ENCODE data around the gene APOLD1.
"Not testable (repeated sequence)": the region's sequence is repeated elsewhere in the genome, so short reads cannot be mapped to it uniquely, and the experiment has no call there.

The APOLD1 gene

DNA sequence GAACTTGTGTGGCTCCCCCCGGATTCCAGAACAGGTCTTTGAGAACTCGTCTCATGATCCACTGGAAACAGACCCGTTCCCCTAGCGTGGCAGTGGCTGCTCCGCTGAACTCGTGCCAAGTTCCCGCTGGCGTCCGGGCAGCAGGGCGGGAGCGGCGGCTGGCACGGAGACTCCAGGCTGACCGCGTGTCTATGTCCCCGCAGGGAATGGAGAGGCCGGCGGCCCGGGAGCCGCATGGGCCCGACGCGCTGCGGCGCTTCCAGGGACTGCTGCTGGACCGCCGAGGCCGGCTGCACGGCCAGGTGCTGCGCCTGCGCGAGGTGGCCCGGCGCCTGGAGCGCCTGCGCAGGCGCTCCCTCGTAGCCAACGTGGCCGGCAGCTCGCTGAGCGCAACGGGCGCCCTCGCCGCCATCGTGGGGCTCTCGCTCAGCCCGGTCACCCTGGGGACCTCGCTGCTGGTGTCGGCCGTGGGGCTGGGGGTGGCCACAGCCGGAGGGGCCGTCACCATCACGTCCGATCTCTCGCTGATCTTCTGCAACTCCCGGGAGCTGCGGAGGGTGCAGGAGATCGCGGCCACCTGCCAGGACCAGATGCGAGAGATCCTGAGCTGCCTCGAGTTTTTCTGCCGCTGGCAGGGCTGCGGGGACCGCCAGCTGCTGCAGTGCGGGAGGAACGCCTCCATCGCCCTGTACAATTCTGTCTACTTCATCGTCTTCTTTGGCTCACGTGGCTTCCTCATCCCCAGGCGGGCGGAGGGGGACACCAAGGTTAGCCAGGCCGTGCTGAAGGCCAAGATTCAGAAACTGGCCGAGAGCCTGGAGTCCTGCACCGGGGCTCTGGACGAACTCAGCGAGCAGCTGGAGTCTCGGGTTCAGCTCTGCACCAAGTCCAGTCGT is 1.5 kb downstream of the APOLD1 start:
- peak; percentile 51 for DNase-seq

- DNase-seq: no peak
Measured at GRCh38 chr12:12788131-12788530, 2.7 kb downstream of the APOLD1 start.

GRCh38 chr12:12788675-12789368 is 3.4 kb downstream of the APOLD1 start:
- DNase-seq: peak; percentile 7

DNA sequence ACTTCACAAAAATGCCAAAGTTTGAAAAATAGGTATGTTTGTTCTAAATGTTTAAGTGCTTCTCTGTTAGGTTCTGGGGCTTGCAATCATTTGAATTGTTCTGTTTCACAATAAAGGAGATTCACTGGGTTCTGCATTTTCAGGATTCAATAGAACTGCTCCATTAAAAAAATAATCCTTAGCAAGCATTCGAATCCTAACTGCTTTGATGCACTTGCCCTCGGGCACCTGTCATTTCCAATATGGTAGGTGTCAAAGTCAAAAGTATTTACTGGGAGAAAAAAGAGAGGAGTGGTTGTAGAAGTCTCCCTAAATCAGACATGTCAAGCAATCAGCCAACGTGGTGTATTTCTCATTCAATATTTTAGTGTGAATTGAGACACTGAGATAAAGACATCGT is 5.5 kb downstream of the APOLD1 start:
- no peak for DNase-seq

- no peak for DNase-seq
Measured at GRCh38 chr12:12791756-12792369, 6.4 kb downstream of the APOLD1 start.

- no peak for DNase-seq
Measured at GRCh38 chr12:12792421-12792820, 7.0 kb downstream of the APOLD1 start.

GRCh38 chr12:12794686-12795085 is 9.2 kb downstream of the APOLD1 start:
- no peak for DNase-seq

DNA sequence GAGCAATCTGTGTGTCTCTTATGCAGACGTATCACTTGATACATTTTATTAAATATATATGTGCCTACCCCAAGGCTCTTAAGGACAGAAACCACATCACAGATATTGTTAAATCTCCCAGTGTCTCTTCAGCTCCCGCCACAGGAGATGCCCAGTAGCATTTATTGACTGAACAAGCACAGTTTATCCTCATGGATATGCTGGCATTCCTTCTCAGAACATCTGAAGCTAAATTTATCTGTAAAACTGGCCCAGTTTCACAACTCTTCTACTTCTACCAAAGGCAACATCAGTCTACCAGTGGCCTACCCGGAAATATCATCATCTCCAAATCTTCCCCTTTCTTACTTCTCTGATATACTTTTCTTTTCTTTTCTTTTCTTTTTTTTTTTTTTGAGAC is 10.7 kb downstream of the APOLD1 start:
- no peak for DNase-seq

DNA sequence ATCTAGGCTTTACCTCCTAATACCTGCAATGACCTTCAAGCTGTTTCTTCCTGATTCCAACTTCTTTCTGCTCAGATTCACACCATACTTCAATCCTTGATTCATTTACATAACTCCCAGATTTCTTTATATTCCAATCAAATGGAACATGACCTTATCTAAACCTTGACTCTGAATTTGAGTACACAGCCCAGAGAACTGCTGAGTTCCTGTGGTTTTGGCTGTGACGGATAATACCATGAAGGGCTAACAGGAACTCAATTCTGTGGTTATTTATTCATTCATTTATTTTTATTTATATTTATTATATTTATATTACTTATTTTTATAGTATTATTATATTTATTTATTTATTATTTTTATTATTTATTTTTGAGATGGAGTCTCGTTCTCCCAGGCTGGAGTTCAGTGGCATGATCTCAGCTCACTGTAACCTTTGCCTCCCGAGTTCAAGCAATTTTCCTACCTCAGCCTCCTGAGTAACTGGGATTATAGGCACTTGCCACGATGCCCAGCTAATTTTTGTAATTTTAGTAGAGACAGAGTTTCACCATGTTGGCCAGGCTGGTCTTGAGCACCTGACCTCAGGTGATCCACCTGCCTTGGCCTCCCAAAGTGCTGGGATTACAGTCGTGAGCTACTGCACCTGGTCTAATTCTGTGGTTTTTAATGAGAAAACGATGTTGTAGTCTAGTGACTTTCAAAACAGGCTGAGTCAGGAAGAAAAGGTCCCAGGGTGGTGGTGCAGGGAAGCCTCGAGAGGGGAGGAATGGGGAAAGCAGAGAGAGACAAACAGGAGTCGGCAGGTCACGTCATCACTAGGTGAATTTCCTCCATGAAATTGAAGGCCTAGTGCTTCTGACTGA is 11.7 kb downstream of the APOLD1 start:
- DNase-seq: no peak

- no peak for DNase-seq
Measured at GRCh38 chr12:12797794-12798152, 12.3 kb downstream of the APOLD1 start.

DNA sequence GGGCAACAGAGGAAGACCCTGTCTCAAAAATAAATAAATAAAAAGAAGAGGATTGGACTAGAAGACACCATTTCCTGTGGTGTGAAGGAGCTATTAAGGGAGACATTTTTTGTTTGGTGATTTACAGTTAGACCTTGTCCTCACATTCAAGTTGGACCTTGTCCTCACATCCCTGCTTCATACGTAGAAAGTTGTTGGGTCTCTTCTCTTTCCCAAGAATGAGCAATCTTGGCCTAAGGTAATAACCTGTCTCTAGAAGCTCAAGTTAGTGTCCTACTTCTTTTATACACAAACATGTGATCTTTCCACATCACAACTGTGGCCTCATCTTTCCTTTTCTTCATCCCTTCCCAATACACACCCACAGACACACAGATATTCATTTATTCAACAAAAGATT is 13.0 kb downstream of the APOLD1 start:
- no peak for DNase-seq

DNA sequence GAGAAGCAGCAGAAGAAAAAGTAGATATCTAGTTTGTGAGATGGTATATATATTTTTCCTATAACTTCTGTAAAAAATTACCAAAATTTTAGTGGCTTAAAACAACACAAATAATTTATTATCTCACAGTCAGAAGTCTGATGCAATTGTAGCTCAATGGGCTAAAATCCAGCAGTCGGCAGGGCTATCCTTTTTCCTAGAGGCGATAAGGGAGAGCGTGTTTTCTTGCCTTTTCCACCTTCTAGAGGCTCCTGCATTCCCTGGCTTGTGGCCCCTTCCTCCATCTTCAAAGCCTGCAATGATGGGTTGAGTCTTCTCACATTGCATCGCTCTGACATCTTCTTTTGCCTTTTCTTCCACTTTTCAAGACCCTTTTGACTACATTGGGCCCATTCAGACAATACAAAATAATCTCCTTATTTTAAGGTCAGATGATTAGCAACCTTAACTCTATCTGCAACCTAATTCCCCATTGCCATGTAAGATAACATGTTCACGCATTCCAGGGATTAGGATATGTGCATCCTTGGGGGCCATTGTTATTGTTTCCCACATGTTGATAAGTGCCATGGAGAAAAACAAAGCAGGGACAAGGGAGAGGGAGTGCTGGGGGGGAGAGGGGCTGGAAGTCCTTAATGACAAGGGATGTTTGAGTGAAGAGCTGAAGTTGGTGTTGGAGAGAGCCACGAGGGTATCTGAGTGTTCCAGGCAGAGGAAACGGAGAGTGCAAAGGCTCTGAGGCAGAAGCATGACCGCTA is 13.9 kb downstream of the APOLD1 start:
- DNase-seq: no peak

- no peak for DNase-seq
Measured at GRCh38 chr12:12800406-12801180, 15.1 kb downstream of the APOLD1 start.

GRCh38 chr12:12801656-12802055 is 16.2 kb downstream of the APOLD1 start:
- DNase-seq: not testable (repeated sequence)

DNA sequence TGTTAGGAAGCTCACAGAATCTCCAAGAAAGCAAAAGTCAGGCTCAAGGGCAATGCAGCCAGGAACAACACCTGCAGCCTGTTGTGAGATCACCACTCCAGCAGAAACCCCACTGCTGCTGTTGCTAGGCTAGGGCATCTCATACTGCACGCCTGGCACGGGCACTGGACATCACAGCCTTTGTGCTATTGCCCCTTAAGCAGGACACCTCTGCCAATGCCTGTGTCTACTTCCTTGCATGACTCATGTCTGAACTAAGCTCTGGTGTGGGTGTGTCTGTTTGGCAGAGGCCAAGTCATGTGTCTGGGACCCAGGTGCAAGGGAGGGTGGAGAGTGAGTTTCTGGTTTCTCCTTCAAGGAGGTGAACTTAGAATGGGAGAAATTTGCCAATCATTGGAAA is 17.7 kb downstream of the APOLD1 start:
- DNase-seq: no peak

DNA sequence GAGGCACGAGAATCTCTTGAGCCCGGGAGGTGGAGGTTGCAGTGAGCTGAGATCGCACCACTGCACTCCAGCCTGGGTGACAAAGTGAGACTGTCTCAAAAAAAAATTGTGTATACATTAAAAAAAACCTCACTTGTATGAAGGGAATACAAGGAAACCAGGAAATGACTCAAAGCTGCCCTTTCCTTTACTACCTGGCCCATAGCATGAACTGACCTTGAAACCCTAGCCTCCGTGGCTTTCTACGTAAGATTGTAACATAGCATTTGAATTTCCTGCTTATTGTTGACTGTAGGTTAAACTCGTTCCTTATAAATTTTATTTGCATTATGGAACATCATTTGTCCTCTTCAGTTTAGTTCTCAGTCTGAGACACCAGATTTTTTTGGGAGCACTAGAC is 18.6 kb downstream of the APOLD1 start:
- no peak for DNase-seq

- no peak for DNase-seq
Measured at GRCh38 chr12:12804432-12804886, 19.0 kb downstream of the APOLD1 start.

DNA sequence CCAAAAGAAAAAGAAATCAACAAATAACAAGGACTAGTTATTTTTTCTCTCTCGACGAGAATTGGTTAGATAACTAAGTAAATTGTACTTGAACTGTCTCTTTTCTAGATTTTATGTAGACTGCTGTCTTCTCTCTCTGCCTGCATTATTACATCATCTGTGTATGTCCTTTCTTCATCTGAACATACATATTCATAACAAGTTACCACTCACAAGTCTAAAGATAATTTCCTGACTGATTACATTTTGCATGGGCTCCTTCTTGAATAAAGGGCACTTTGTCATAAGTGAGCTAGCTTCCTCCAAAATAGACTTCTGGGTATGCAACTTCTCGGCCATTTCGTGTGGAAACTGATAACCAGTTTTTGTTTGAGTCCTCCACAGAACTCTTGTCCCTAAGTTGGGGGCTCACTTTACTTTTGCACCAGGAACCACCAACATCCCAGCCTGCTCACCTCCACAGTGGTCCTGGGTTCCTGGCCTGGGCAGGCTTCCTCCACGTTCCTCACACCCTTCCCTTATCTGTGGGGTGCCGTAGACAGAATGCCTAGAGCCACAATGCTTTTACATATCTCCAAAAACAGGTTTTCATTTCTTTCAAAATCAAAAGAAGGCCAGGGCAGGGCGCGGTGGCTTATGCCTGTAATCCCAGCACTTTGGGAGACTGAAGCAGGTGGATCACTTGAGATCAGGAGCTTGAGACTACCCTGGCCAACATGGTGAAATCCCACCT is 21.5 kb downstream of the APOLD1 start:
- DNase-seq: no peak

DNA sequence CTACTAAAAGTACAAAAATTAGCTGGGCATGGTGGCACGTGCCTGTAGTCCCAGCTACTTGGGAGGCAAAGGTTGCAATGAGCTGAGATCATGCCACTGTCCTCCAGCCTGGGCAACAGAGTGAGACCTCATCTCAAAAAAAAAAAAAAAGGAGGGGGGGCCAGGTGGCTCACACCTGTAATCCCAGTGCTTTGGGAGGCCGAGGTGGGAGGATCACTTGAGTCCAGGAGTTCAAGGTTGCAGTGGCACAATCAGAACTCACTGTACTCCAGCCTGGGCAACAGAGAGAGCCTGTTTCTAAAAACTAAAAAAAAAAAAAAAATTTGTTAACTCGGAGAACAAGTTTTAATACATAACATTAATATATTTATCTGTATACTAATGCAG is 22.1 kb downstream of the APOLD1 start:
- DNase-seq: not testable (repeated sequence)

- DNase-seq: peak; percentile 9
Measured at GRCh38 chr12:12807970-12808702, 22.7 kb downstream of the APOLD1 start.

Measured in GDM1 (cell line).